HepG2 (cell line): ENCODE data around the gene NGFR. TPM values are rescaled to one million over a fixed set of nuclear protein-coding genes. Genes with fewer than 3 reads are reported as not detected.

Experiments
- BRCA1 ChIP-seq: sonication (generic); formaldehyde crosslinking; IDR thresholded peaks from 2 replicates; pipeline ENCODE4 v1.4.0; 2020; ENCODE audit warnings: missing genetic modification reagents
- EHMT2 ChIP-seq: fragments of 200-600 bp; sonication (generic); IDR thresholded peaks from 2 replicates; pipeline ENCODE4 v1.7.0; 2017; ENCODE audit warnings: antibody characterized with exemption, low read depth, low read length, borderline replicate concordance
- HNF4G ChIP-seq, 2 experiments: sonication (generic) in 1 of 2; formaldehyde crosslinking in 1 of 2; IDR thresholded peaks; 2 replicates each; pipeline versions ENCODE4 v1.4.0 to v1.6.1; 2011 to 2020; ENCODE audit warnings: borderline replicate concordance in 2 of 2, low read depth in 2 of 2, mild to moderate bottlenecking in 2 of 2, low read length in 1 of 2, missing genetic modification reagents in 1 of 2, moderate library complexity in 1 of 2
- HOXA5 ChIP-seq: sonication (generic); formaldehyde crosslinking; IDR thresholded peaks from 2 replicates; pipeline ENCODE4 v1.4.0; 2020; ENCODE audit warnings: missing genetic modification reagents
- KAT8 ChIP-seq: IDR thresholded peaks from 2 replicates; pipeline ENCODE4 v1.6.1; 2016; ENCODE audit warnings: missing genetic modification reagents, missing compliant biosample characterization
- KDM2A ChIP-seq: sonication (generic); formaldehyde crosslinking; IDR thresholded peaks from 2 replicates; pipeline ENCODE4 v1.4.0; 2020; ENCODE audit warnings: low read depth, missing genetic modification reagents, borderline replicate concordance
- KDM3A ChIP-seq: IDR thresholded peaks from 2 replicates; pipeline ENCODE4 v1.6.1; 2018; ENCODE audit warnings: low read depth, missing compliant biosample characterization
- KLF11 ChIP-seq: IDR thresholded peaks from 2 replicates; pipeline ENCODE4 v1.6.1; 2016; ENCODE audit warnings: missing compliant biosample characterization
- PCBP1 ChIP-seq: fragments of 200-400 bp; formaldehyde crosslinking; IDR thresholded peaks from 2 replicates; pipeline ENCODE4 v1.6.1; 2017; ENCODE audit warnings: mild to moderate bottlenecking, low read depth, low read length, borderline replicate concordance
- RARA ChIP-seq: IDR thresholded peaks from 2 replicates; pipeline ENCODE4 v1.6.1; 2016; ENCODE audit warnings: missing genetic modification reagents, missing compliant biosample characterization
- SATB2 ChIP-seq: sonication (generic); formaldehyde crosslinking; IDR thresholded peaks from 2 replicates; pipeline ENCODE4 v1.5.0; 2020; ENCODE audit warnings: missing genetic modification reagents
- SMARCC2 ChIP-seq: fragments of 450-650 bp; IDR thresholded peaks from 2 replicates; pipeline ENCODE4 v1.6.1; 2017; ENCODE audit warnings: antibody characterized with exemption, mild to moderate bottlenecking
- SP1 ChIP-seq, 2 experiments: fragments of 450-650 bp in 1 of 2; sonication (generic) in 1 of 2; formaldehyde crosslinking in 1 of 2; IDR thresholded peaks; 2 replicates each; pipeline versions ENCODE4 v1.4.0 to v1.6.1; 2016 to 2020; ENCODE audit warnings: missing genetic modification reagents in 1 of 2
- XRCC5 ChIP-seq: fragments of 200-400 bp; formaldehyde crosslinking; optimal IDR thresholded peaks from 2 replicates; pipeline ENCODE3; 2017; ENCODE audit warnings: mild to moderate bottlenecking, low read length
- ZNF670 ChIP-seq: sonication (generic); formaldehyde crosslinking; IDR thresholded peaks from 2 replicates; pipeline ENCODE4 v1.8.0; 2022; ENCODE audit warnings: mild to moderate bottlenecking, missing genetic modification reagents, borderline replicate concordance
- ZNF841 ChIP-seq: sonication (generic); formaldehyde crosslinking; IDR thresholded peaks from 2 replicates; pipeline ENCODE4 v1.8.1; 2023; ENCODE audit warnings: missing genetic modification reagents, borderline replicate concordance
- ZNF883 ChIP-seq: sonication (generic); formaldehyde crosslinking; IDR thresholded peaks from 2 replicates; pipeline ENCODE4 v1.5.1; 2020; ENCODE audit warnings: mild to moderate bottlenecking, missing genetic modification reagents; ENCODE audit errors: not compliant biosample characterization
- polyA plus RNA-seq, 8 experiments: library from polyadenylated mRNA; depleted of rRNA in 3 of 8; stranded (reverse) in 7 of 8; unstranded in 1 of 8; fragments of >200 nt; fragmentation: Illumina TruSeq in 4 of 8; extraction: Trizol in 4 of 8; gene quantifications; 2 replicates each; pipeline versions ENCODE4 v1.2.1 to v1.2.3, GENCODE V29; 2011 to 2016; ENCODE audit warnings: low read depth in 4 of 8, missing spikeins in 1 of 8, mixed read lengths in 1 of 8; ENCODE audit not compliant: insufficient read depth in 1 of 8
- total RNA-seq, 5 experiments: library from RNA; depleted of rRNA; stranded (reverse); fragments of >200 nt; fragmentation: Illumina TruSeq; extraction: Trizol; gene quantifications; 2 replicates each; pipeline ENCODE4 v1.2.3, GENCODE V29; 2016; ENCODE audit warnings: low read depth in 1 of 5
- TF ChIP-seq, protein P1 (sequence below): sonication (generic); formaldehyde crosslinking; IDR thresholded peaks from 2 replicates; pipeline ENCODE4 v1.5.0; 2020; ENCODE audit warnings: mild to moderate bottlenecking, missing genetic modification reagents, borderline replicate concordance
- TF ChIP-seq, protein P2 (sequence below): sonication (generic); formaldehyde crosslinking; IDR thresholded peaks from 2 replicates; pipeline ENCODE4 v1.5.0; 2020; ENCODE audit warnings: missing genetic modification reagents, mild to moderate bottlenecking, borderline replicate concordance
- TF ChIP-seq, protein P3 (sequence below), 2 experiments: fragments of 450-650 bp in 1 of 2; sonication (generic) in 1 of 2; formaldehyde crosslinking; IDR thresholded peaks; 2 replicates each; pipeline versions ENCODE4 v1.5.0 to v1.8.0; 2020 to 2022; ENCODE audit warnings: mild to moderate bottlenecking in 1 of 2, missing genetic modification reagents in 1 of 2
- TF ChIP-seq, protein P4 (sequence below): sonication (generic); formaldehyde crosslinking; IDR thresholded peaks from 2 replicates; pipeline ENCODE4 v1.4.0; 2020; ENCODE audit warnings: missing genetic modification reagents, borderline replicate concordance

The NGFR gene
- total and polyA plus RNA-seq, 2 of the 13 experiments (the other 11 are each of a cell fraction or from before 2014, with no cell fraction given) = 1.1 to 1.8 TPM

DNA sequence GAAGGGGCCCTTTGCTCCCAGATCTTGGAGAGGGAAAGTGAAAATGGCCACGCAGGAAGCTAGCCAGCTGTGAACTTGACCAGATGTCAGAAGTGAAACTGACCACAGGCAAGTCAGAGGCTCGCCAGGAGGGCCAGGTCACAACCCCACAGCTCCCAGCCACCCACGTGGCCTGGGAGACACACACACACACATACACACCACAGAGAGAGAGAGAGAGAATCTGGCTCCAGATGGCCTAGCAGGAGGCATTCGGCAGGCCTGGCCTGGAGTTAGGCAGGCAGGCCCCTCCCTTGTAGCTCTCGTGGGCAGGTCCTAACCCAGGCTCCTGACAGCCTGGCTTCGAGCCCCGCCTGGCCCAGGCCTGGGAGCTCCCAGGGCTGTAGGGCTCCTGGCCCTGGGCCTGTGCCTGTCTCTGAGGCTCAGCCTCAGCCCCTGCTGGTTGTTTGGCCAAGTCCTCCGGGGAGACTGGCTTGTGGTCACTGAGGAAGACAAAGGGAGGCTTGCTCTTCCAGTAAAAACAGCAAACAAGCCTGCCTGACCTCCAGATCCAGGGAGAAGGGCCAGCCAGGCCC, 20.2 kb downstream of the NGFR start (continued):
- TF ChIP-seq KDM3A (CRISPR knock-in tag) (peak; percentile 59; the same call in 1 of the 2 replicates), XRCC5 (peak; percentile 88), EHMT2 (no peak), SATB2 (CRISPR knock-in tag) (no peak), SP1 (IDR thresholded peaks at IDR 0.05) (no peak), SP1 (CRISPR knock-in tag; IDR thresholded peaks at IDR 0.05) (peak; percentile 77), BRCA1 (CRISPR knock-in tag) (no peak), ZNF841 (no peak), KAT8 (CRISPR knock-in tag) (peak; percentile 82), PCBP1 (no peak), SMARCC2 (no peak), HOXA5 (CRISPR knock-in tag) (no peak), ZNF883 (peak; percentile 72), KDM2A (peak; percentile 61), RARA (CRISPR knock-in tag) (peak; percentile 72), ZNF670 (CRISPR knock-in tag) (no peak), HNF4G (IDR thresholded peaks at IDR 0.05; ENCODE audit: borderline replicate concordance, low read depth, low read length) (no peak), HNF4G (CRISPR knock-in tag; IDR thresholded peaks at IDR 0.05; ENCODE audit: borderline replicate concordance, low read depth) (0 out of 2 replicates have a peak, but pooled peaks have one; percentile 28), KLF11 (CRISPR knock-in tag) (peak; percentile 79; the same call in 1 of the 2 replicates)
- TF ChIP-seq, protein P1, sequence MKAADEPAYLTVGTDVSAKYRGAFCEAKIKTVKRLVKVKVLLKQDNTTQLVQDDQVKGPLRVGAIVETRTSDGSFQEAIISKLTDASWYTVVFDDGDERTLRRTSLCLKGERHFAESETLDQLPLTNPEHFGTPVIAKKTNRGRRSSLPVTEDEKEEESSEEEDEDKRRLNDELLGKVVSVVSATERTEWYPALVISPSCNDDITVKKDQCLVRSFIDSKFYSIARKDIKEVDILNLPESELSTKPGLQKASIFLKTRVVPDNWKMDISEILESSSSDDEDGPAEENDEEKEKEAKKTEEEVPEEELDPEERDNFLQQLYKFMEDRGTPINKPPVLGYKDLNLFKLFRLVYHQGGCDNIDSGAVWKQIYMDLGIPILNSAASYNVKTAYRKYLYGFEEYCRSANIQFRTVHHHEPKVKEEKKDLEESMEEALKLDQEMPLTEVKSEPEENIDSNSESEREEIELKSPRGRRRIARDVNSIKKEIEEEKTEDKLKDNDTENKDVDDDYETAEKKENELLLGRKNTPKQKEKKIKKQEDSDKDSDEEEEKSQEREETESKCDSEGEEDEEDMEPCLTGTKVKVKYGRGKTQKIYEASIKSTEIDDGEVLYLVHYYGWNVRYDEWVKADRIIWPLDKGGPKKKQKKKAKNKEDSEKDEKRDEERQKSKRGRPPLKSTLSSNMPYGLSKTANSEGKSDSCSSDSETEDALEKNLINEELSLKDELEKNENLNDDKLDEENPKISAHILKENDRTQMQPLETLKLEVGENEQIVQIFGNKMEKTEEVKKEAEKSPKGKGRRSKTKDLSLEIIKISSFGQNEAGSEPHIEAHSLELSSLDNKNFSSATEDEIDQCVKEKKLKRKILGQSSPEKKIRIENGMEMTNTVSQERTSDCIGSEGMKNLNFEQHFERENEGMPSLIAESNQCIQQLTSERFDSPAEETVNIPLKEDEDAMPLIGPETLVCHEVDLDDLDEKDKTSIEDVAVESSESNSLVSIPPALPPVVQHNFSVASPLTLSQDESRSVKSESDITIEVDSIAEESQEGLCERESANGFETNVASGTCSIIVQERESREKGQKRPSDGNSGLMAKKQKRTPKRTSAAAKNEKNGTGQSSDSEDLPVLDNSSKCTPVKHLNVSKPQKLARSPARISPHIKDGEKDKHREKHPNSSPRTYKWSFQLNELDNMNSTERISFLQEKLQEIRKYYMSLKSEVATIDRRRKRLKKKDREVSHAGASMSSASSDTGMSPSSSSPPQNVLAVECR (CRISPR knock-in tag) = peak; percentile 71; the same call in 1 of the 2 replicates
- TF ChIP-seq, protein P2, sequence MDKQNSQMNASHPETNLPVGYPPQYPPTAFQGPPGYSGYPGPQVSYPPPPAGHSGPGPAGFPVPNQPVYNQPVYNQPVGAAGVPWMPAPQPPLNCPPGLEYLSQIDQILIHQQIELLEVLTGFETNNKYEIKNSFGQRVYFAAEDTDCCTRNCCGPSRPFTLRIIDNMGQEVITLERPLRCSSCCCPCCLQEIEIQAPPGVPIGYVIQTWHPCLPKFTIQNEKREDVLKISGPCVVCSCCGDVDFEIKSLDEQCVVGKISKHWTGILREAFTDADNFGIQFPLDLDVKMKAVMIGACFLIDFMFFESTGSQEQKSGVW (CRISPR knock-in tag) = no peak
- TF ChIP-seq, protein P3, sequence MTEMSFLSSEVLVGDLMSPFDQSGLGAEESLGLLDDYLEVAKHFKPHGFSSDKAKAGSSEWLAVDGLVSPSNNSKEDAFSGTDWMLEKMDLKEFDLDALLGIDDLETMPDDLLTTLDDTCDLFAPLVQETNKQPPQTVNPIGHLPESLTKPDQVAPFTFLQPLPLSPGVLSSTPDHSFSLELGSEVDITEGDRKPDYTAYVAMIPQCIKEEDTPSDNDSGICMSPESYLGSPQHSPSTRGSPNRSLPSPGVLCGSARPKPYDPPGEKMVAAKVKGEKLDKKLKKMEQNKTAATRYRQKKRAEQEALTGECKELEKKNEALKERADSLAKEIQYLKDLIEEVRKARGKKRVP (CRISPR knock-in tag; IDR thresholded peaks at IDR 0.05) = no peak
- TF ChIP-seq, protein P4, sequence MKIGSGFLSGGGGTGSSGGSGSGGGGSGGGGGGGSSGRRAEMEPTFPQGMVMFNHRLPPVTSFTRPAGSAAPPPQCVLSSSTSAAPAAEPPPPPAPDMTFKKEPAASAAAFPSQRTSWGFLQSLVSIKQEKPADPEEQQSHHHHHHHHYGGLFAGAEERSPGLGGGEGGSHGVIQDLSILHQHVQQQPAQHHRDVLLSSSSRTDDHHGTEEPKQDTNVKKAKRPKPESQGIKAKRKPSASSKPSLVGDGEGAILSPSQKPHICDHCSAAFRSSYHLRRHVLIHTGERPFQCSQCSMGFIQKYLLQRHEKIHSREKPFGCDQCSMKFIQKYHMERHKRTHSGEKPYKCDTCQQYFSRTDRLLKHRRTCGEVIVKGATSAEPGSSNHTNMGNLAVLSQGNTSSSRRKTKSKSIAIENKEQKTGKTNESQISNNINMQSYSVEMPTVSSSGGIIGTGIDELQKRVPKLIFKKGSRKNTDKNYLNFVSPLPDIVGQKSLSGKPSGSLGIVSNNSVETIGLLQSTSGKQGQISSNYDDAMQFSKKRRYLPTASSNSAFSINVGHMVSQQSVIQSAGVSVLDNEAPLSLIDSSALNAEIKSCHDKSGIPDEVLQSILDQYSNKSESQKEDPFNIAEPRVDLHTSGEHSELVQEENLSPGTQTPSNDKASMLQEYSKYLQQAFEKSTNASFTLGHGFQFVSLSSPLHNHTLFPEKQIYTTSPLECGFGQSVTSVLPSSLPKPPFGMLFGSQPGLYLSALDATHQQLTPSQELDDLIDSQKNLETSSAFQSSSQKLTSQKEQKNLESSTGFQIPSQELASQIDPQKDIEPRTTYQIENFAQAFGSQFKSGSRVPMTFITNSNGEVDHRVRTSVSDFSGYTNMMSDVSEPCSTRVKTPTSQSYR (CRISPR knock-in tag) = peak; percentile 36; the same call in 1 of the 2 replicates
